Transverse colon (tissue), 4 donors: ENCODE measurements around the gene BRSK2. TPM values are rescaled to one million over a fixed set of nuclear protein-coding genes. Genes with fewer than 3 reads are reported as not detected.

Experiments used
- DNase-seq: peaks from one replicate; pipeline ENCODE4 v3.0.0-alpha.2; 2019
- H3K27ac ChIP-seq, 4 donors: fragments of 200-600 bp; sonication (generic); 2 replicates each; pipeline ENCODE4 v1.5.1; 2016 to 2018; ENCODE audit warnings: inconsistent platforms in 4 of 4
- H3K27me3 ChIP-seq: fragments of 200-600 bp; sonication (generic); 2 replicates; pipeline ENCODE4 v1.5.1; 2017; ENCODE audit warnings: inconsistent platforms
- H3K36me3 ChIP-seq, 4 donors: fragments of 200-600 bp; sonication (generic); 2 replicates each; pipeline ENCODE4 v1.5.1; 2017 to 2019; ENCODE audit warnings: inconsistent platforms in 4 of 4
- H3K4me1 ChIP-seq, 4 donors: fragments of 200-600 bp; sonication (generic); 2 replicates each; pipeline ENCODE4 v1.5.1; 2017 to 2020; ENCODE audit warnings: inconsistent platforms in 4 of 4
- H3K4me3 ChIP-seq, 4 donors: fragments of 200-600 bp; sonication (generic); 1 replicate in 1 of 4; 2 replicates in 3 of 4; pipeline versions ENCODE4 v1.5.1 to v1.6.1; 2017 to 2019; ENCODE audit warnings: inconsistent platforms in 4 of 4
- H3K9me3 ChIP-seq, 2 donors: fragments of 200-600 bp; sonication (generic); 2 replicates each; pipeline ENCODE4 v1.5.1; 2017 to 2019; ENCODE audit warnings: inconsistent platforms in 2 of 2
- EP300 ChIP-seq: sonication (generic); formaldehyde crosslinking; IDR thresholded peaks from one replicate; pipeline ENCODE4 v1.6.1; 2017; ENCODE audit warnings: antibody characterized with exemption, low read depth
- POLR2A ChIP-seq: fragments of 450-650 bp; IDR thresholded peaks from one replicate; pipeline ENCODE4 v1.6.1; 2016; ENCODE audit warnings: antibody characterized with exemption, mild to moderate bottlenecking, moderate library complexity
- POLR2AphosphoS5 ChIP-seq, 3 donors: sonication (generic); formaldehyde crosslinking; IDR thresholded peaks; one replicate each; pipeline ENCODE4 v1.6.1; 2016; ENCODE audit warnings: antibody characterized with exemption in 3 of 3
- WGBS, 2 donors: methylation state at CpG; one replicate each; pipeline ENCODE4 v1.1.5; 2018; ENCODE audit warnings: low coverage in 1 of 2; 5-methylcytosine and 5-hydroxymethylcytosine counted together
- in situ Hi-C, 4 donors: fragments of 200-750 bp; cut with MboI; loops; one replicate each; pipeline versions ENCODE4 v1.15.0 to v1.15.1; 2017; ENCODE audit warnings: low sequenced_read_pairs in 3 of 4, low pct_ligation_motif_present in 1 of 4, low pct_unique_long_range_greater_than_20kb in 1 of 4
- intact Hi-C: fragments of 100-400 bp; cut with DNase I; formaldehyde crosslinking; loops from one replicate; pipeline ENCODE4 v1.15.1; 2023; ENCODE audit warnings: low total_unique reads
- total RNA-seq, 4 donors: library from RNA; depleted of rRNA; stranded (reverse); fragments of >200 nt; gene quantifications; one replicate each; pipeline ENCODE4 v1.1.0, GENCODE V29; 2016
- TF ChIP-seq, protein P1 (sequence below), 5 experiments: fragments of 200-600 bp in 3 of 5; fragments of 450-650 bp in 2 of 5; sonication (generic) in 3 of 5; IDR thresholded peaks; 1 replicate in 2 of 5; 2 replicates in 3 of 5; pipeline ENCODE4 v1.5.1; 2016 to 2017; ENCODE audit warnings: antibody characterized with exemption in 5 of 5, inconsistent platforms in 3 of 5, mild to moderate bottlenecking in 2 of 5, moderate library complexity in 1 of 5

Gene BRSK2
- total RNA-seq, 4 donors from 2014 or later = 0.14 to 1.8 (median 0.95) TPM; not detected in 1

DNA sequence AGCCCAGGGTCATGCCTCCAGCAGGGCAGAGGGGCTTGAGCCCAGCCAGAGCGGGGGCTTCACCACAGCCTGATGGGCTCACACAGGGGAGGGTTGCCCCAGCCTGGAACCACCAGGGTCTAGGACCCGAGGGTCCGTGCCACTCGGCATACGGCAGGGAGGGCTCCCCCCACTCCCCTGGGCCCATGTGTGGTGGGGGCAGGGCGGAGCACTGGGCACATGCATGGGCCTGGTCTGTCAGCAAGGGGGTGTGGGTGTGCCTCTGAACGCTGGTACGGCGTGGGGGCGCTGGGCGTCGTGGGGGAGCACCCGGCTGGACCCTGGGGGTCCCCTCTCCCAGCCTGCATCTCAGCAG is 67.6 kb downstream of the BRSK2 start:
- WGBS, 2 donors = 78% methylated on average over 7 of the region's 13 CpGs; no CpG with 5 or more reads in 1 of the 2 donors
- no peak for DNase-seq
- intact Hi-C loops = no loop called here
- Histone ChIP-seq H3K9me3 (no peaks in the 10 kb centered on the region), H3K27ac (no peak overlapping the region), H3K4me3 (no peak overlapping the region), H3K4me1 (peaks cover 16 to 36% (median 24%) of the 10 kb centered on the region in 4 donors), H3K36me3 (no peaks in the 10 kb centered on the region), H3K27me3 (peaks cover 6% of the 10 kb centered on the region)
- in situ Hi-C loops = no loop called here
- TF ChIP-seq, protein P1, sequence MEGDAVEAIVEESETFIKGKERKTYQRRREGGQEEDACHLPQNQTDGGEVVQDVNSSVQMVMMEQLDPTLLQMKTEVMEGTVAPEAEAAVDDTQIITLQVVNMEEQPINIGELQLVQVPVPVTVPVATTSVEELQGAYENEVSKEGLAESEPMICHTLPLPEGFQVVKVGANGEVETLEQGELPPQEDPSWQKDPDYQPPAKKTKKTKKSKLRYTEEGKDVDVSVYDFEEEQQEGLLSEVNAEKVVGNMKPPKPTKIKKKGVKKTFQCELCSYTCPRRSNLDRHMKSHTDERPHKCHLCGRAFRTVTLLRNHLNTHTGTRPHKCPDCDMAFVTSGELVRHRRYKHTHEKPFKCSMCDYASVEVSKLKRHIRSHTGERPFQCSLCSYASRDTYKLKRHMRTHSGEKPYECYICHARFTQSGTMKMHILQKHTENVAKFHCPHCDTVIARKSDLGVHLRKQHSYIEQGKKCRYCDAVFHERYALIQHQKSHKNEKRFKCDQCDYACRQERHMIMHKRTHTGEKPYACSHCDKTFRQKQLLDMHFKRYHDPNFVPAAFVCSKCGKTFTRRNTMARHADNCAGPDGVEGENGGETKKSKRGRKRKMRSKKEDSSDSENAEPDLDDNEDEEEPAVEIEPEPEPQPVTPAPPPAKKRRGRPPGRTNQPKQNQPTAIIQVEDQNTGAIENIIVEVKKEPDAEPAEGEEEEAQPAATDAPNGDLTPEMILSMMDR (IDR thresholded peaks at IDR 0.05) = no peak
- TF ChIP-seq EP300 (no peak), POLR2AphosphoS5 (IDR thresholded peaks at IDR 0.05) (no peak), POLR2A (no peak)

DNA sequence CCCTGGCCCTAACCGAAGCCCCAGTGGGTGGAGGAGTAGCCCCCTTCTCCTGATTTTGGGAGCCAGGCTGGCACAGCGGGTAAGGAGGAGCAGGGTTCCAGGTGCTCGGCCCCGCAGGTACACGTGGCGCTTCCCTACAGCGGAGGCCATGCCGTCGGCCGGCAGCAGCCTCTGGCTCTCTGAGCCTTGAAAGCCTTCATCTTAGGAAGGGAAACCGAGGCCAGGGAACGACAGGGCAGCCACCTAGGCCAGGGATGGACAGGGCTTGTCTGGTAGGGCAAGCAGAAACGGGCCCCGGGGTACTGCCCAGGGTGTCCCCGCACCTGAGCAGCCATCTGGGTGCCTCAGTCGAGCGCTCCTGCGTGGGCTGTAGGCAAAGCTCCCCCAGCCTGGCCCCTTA is 68.1 kb downstream of the BRSK2 start:
- 51% methylated on average over 6 of the region's 18 CpGs; no CpG with 5 or more reads in 1 of the 2 donors for WGBS, 2 donors
- Histone ChIP-seq H3K27me3 (peaks cover under 1% of the 10 kb centered on the region), H3K36me3 (no peaks in the 10 kb centered on the region), H3K4me1 (peaks cover 16 to 36% (median 24%) of the 10 kb centered on the region in 4 donors), H3K27ac (peak overlapping the region in 2 of 4 donors; percentile 83 to 97), H3K4me3 (no peak overlapping the region), H3K9me3 (no peaks in the 10 kb centered on the region)
- TF ChIP-seq, protein P1 (IDR thresholded peaks at IDR 0.05) = no peak
- TF ChIP-seq EP300 = no peak
- no peak for TF ChIP-seq POLR2AphosphoS5 (IDR thresholded peaks at IDR 0.05)
- no peak for TF ChIP-seq POLR2A
- DNase-seq = no peak
- intact Hi-C loops = no loop called here
- in situ Hi-C loops = no loop called here

DNA sequence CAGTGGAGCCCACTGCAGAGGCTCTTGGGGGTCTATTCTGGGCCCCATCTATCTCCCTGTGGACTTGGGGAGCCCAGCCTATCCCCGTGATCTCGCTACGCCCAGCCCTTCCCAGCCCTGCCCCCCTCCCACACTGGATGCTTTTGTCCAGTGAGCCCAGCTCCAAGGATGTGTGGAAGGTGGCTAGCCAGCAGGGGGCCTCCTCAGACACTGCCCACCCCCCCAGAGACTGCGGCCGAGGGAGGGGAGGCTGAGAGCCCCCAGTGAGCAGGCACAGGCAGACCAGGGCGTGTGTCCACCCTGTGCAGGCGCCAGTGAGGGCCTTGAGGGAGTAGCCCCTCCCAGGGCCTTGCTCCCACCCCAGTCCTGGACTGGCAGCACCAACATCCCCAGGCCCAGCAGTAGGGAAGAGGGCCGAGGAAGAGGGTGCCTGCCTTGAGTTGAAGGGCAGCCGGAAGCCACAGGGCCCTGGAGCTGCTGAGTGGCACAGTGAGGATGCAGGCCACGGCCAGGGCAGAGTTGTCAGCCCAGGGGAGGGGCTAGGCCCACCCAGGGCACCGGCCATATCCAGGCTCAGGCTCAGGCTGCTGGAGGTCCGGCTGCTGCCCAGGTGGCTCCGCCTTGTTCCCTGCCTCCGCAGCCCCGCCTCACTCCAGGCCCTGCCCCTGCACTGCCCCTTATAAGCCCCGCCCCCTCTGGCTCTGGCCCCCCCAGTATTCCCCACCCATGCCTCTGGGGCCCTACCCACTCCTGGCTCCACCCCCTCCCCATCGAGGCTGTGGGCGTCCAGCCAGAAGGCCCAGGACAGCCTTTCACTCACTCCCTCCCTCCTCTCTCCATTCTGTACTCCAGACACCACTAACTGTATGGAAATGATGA is 68.8 kb downstream of the BRSK2 start:
- no peaks in the 10 kb centered on the region for H3K27me3 ChIP-seq
- H3K4me3 ChIP-seq = no peak overlapping the region
- peak; percentile 80 for DNase-seq
- no peak for TF ChIP-seq POLR2AphosphoS5 (IDR thresholded peaks at IDR 0.05)
- TF ChIP-seq, protein P1 (IDR thresholded peaks at IDR 0.05) = peak in 3 of 5 experiments; percentile 23 to 39 (median 25)
- no peak for TF ChIP-seq POLR2A
- TF ChIP-seq EP300 = no peak
- intact Hi-C loops = no loop called here
- peak overlapping the region; percentile 70 to 97 (median 87) for H3K27ac ChIP-seq
- H3K36me3 ChIP-seq = no peaks in the 10 kb centered on the region
- no peaks in the 10 kb centered on the region for H3K9me3 ChIP-seq
- H3K4me1 ChIP-seq = peaks cover 16 to 33% (median 24%) of the 10 kb centered on the region in 4 donors
- WGBS, 2 donors = 27% methylated on average over 11 of the region's 18 CpGs; no CpG with 5 or more reads in 1 of the 2 donors
- in situ Hi-C loops = no loop called here

DNA sequence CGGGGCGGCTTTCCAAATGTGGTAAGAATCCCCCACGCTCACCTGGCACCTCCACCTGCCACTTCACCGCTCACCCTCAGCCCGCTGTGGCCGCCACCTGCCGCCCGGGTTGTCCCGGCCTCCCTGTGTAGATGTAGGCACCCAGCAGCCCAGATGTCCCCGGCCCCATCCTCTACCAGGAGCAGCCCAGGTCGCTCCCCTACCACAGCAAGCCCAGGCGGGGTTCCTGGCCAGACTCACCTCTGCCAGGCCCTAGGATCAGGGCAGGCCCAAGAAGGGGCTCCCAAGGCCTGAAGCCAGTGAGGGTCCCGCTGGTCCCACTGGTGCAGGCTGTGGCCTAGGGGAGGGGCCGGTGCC is 69.5 kb downstream of the BRSK2 start:
- no peak for DNase-seq

More for the DNA sequence above, 69.5 kb downstream of the BRSK2 start:
- H3K4me3 ChIP-seq = peak overlapping the region in 2 of 4 donors; percentile 33 to 44
- 28% methylated on average over 12 of the region's 14 CpGs; no CpG with 5 or more reads in 1 of the 2 donors for WGBS, 2 donors
- TF ChIP-seq EP300 (no peak), POLR2AphosphoS5 (IDR thresholded peaks at IDR 0.05) (no peak), POLR2A (no peak)
- TF ChIP-seq, protein P1 (IDR thresholded peaks at IDR 0.05) = no peak
- H3K27ac ChIP-seq = peak overlapping the region; percentile 70 to 97 (median 87)
- no peaks in the 10 kb centered on the region for H3K9me3 ChIP-seq
- intact Hi-C loops = no loop called here
- H3K4me1 ChIP-seq = peaks cover 16 to 32% (median 24%) of the 10 kb centered on the region in 4 donors
- H3K27me3 ChIP-seq = no peaks in the 10 kb centered on the region
- in situ Hi-C loops = no loop called here
- no peaks in the 10 kb centered on the region for H3K36me3 ChIP-seq
